Fibroblast of lung (primary cell): ENCODE data around the gene PTPRZ1. TPM values are rescaled to one million over a fixed set of nuclear protein-coding genes. Genes with fewer than 3 reads are reported as not detected.

Experiments
- DNase-seq, 2 donors: peaks; one replicate each; pipeline versions ENCODE4 v3.0.0 to v3.0.0-alpha.2; 2010; ENCODE audit warnings: low read depth in 2 of 2
- H2AFZ ChIP-seq: 2 replicates; pipeline ENCODE4 v1.5.1; 2012; ENCODE audit warnings: low read length, control low read depth, inconsistent platforms
- H3K27ac ChIP-seq: 2 replicates; pipeline ENCODE4 v1.5.1; 2011; ENCODE audit warnings: low read length, control low read depth; ENCODE audit not compliant: insufficient read depth
- H3K27me3 ChIP-seq: 2 replicates; pipeline ENCODE4 v1.5.1; 2011; ENCODE audit warnings: mild to moderate bottlenecking, low read length; ENCODE audit not compliant: control insufficient read depth, insufficient read depth
- H3K36me3 ChIP-seq: 2 replicates; pipeline ENCODE4 v1.5.1; 2011; ENCODE audit warnings: low read length; ENCODE audit not compliant: control insufficient read depth, insufficient read depth
- H3K4me1 ChIP-seq: 2 replicates; pipeline ENCODE4 v1.5.1; 2011; ENCODE audit warnings: low read length; ENCODE audit not compliant: control insufficient read depth, insufficient read depth; ENCODE audit errors: extremely low read depth
- H3K4me2 ChIP-seq: 2 replicates; pipeline ENCODE4 v1.5.1; 2011; ENCODE audit warnings: low read length, control low read depth; ENCODE audit not compliant: insufficient read depth; ENCODE audit errors: extremely low read depth
- H3K4me3 ChIP-seq, 4 experiments: fragments of 200-600 bp in 1 of 4; sonication (generic) in 1 of 4; replicated peaks in 1 of 4; 2 replicates each; pipeline ENCODE4 v1.5.1; 2011 to 2016; ENCODE audit warnings: low read length in 4 of 4, low read depth in 3 of 4, mild to moderate bottlenecking in 3 of 4, control low read depth in 2 of 4, inconsistent platforms in 1 of 4, mixed read lengths in 1 of 4; ENCODE audit not compliant: insufficient read depth in 1 of 4; ENCODE audit errors: control extremely low read depth in 1 of 4
- H3K79me2 ChIP-seq: 2 replicates; pipeline ENCODE4 v1.5.1; 2012; ENCODE audit warnings: mild to moderate bottlenecking, low read length, inconsistent platforms; ENCODE audit not compliant: control insufficient read depth, insufficient read depth
- H3K9ac ChIP-seq: 2 replicates; pipeline ENCODE4 v1.5.1; 2011; ENCODE audit warnings: mild to moderate bottlenecking, low read length, control low read depth; ENCODE audit not compliant: insufficient read depth
- H3K9me3 ChIP-seq: 2 replicates; pipeline ENCODE4 v1.5.1; 2012; ENCODE audit warnings: low read depth, low read length; ENCODE audit not compliant: control insufficient read depth, insufficient read depth
- H4K20me1 ChIP-seq: 2 replicates; pipeline ENCODE4 v1.5.1; 2011; ENCODE audit warnings: low read length; ENCODE audit not compliant: control insufficient read depth, insufficient read depth; ENCODE audit errors: extremely low read depth
- EZH2 ChIP-seq: IDR thresholded peaks from 2 replicates; pipeline ENCODE4 v1.5.1; 2012; ENCODE audit warnings: low read length, control low read depth, mild to moderate bottlenecking; ENCODE audit errors: missing control alignments
- polyA plus RNA-seq, 2 donors: library from polyadenylated mRNA; depleted of rRNA in 1 of 2; stranded (reverse) in 1 of 2; unstranded in 1 of 2; fragments of >200 nt; gene quantifications; 2 replicates each; pipeline ENCODE4 v1.2.1, GENCODE V29; 2011 to 2012; ENCODE audit warnings: missing spikeins in 1 of 2
- total RNA-seq: library from RNA; depleted of rRNA; stranded (reverse); fragments of >200 nt; gene quantifications from 2 replicates; pipeline ENCODE4 v1.2.1, GENCODE V29; 2014
- TF ChIP-seq, protein P1 (sequence below), 2 donors: IDR thresholded peaks in 1 of 2; conservative IDR thresholded peaks in 1 of 2; 1 replicate in 1 of 2; 2 replicates in 1 of 2; pipeline ENCODE4 v1.5.1; 2011 to 2012; ENCODE audit warnings: low read length in 2 of 2, control low read depth in 1 of 2, inconsistent platforms in 1 of 2, low read depth in 1 of 2, mild to moderate bottlenecking in 1 of 2

The PTPRZ1 gene
- total and polyA plus RNA-seq, 2 donors (not counting 1 experiment from before 2014, with no cell fraction given) = 0.09 TPM; not detected in 1

DNA sequence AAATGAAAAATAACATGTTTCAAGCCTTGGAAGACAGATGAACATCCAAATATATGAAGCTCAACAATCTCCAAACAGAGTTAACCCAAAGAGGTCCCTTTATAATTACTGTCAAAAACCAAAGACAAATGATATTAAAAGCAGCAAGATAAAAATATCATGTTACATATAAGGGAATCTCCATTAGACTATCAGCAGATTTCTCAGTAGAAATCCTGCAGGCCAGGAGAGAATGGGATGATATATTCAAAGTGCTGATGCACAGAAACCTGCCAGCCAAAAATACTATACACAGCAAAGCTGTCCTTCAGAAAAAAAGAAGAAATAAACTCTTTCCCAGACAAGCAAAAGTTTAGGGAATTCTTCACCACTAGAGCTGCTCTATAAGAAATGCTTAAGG, 230.1 kb downstream of the PTPRZ1 start:
- Histone ChIP-seq H3K4me3 (no peak overlapping the region), H3K27me3 (no peaks in the 10 kb centered on the region), H3K9me3 (no peaks in the 10 kb centered on the region), H4K20me1 (no peaks in the 10 kb centered on the region), H3K4me2 (no peak overlapping the region), H3K36me3 (no peaks in the 10 kb centered on the region), H3K4me1 (no peaks in the 10 kb centered on the region), H3K9ac (no peak overlapping the region), H2AFZ (no peak overlapping the region), H3K79me2 (no peaks in the 10 kb centered on the region), H3K27ac (no peak overlapping the region)
- no peak for DNase-seq
- no peak for TF ChIP-seq EZH2
- TF ChIP-seq, protein P1, sequence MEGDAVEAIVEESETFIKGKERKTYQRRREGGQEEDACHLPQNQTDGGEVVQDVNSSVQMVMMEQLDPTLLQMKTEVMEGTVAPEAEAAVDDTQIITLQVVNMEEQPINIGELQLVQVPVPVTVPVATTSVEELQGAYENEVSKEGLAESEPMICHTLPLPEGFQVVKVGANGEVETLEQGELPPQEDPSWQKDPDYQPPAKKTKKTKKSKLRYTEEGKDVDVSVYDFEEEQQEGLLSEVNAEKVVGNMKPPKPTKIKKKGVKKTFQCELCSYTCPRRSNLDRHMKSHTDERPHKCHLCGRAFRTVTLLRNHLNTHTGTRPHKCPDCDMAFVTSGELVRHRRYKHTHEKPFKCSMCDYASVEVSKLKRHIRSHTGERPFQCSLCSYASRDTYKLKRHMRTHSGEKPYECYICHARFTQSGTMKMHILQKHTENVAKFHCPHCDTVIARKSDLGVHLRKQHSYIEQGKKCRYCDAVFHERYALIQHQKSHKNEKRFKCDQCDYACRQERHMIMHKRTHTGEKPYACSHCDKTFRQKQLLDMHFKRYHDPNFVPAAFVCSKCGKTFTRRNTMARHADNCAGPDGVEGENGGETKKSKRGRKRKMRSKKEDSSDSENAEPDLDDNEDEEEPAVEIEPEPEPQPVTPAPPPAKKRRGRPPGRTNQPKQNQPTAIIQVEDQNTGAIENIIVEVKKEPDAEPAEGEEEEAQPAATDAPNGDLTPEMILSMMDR (conservative IDR thresholded peaks at IDR 0.05 in 1 of 2, IDR thresholded peaks at IDR 0.05 in 1 of 2; ENCODE audit: low read depth in 1 of 2, low read length in 2 of 2) = no peak
